HG03095 (cell line): ENCODE data around the gene NRG3.

Experiments used
- ATAC-seq: cut with Tn5 transposase; IDR thresholded peaks from one replicate; pipeline ENCODE4 v1.9.1; 2021; ENCODE audit warnings: moderate library complexity; ENCODE audit not compliant: unreplicated experiment

NRG3 gene

GRCh38 chr10:82462910-82463551 is 588.0 kb downstream of the NRG3 start:
- no peak for ATAC-seq

- ATAC-seq: no peak
Observed at GRCh38 chr10:82463614-82464013, 588.6 kb downstream of the NRG3 start.

- no peak for ATAC-seq
Observed at GRCh38 chr10:82464191-82464818, 589.3 kb downstream of the NRG3 start.

GRCh38 chr10:82464966-82465365 is 590.0 kb downstream of the NRG3 start:
- ATAC-seq: no peak

- no peak for ATAC-seq
Observed at GRCh38 chr10:82468453-82468852, 593.5 kb downstream of the NRG3 start.

GRCh38 chr10:82472406-82473335 is 597.7 kb downstream of the NRG3 start:
- no peak for ATAC-seq

- no peak for ATAC-seq
Observed at GRCh38 chr10:82477776-82478175, 602.8 kb downstream of the NRG3 start.

GRCh38 chr10:82492647-82493046 is 617.7 kb downstream of the NRG3 start:
- no peak for ATAC-seq

- no peak for ATAC-seq
Observed at GRCh38 chr10:82496114-82496513, 621.1 kb downstream of the NRG3 start.

GRCh38 chr10:82497439-82497838 is 622.4 kb downstream of the NRG3 start:
- ATAC-seq: no peak

GRCh38 chr10:82498976-82499375 is 624.0 kb downstream of the NRG3 start:
- no peak for ATAC-seq

GRCh38 chr10:82505009-82505408 is 630.0 kb downstream of the NRG3 start:
- no peak for ATAC-seq

GRCh38 chr10:82506680-82507376 is 631.8 kb downstream of the NRG3 start:
- no peak for ATAC-seq

- ATAC-seq: no peak
Observed at GRCh38 chr10:82515256-82515655, 640.3 kb downstream of the NRG3 start.

- no peak for ATAC-seq
Observed at GRCh38 chr10:82529062-82529461, 654.1 kb downstream of the NRG3 start.

- no peak for ATAC-seq
Observed at GRCh38 chr10:82535457-82535856, 660.5 kb downstream of the NRG3 start.

- no peak for ATAC-seq
Observed at GRCh38 chr10:82536668-82537067, 661.7 kb downstream of the NRG3 start.

- ATAC-seq: no peak
Observed at GRCh38 chr10:82538272-82538671, 663.3 kb downstream of the NRG3 start.

GRCh38 chr10:82543631-82544030 is 668.6 kb downstream of the NRG3 start:
- no peak for ATAC-seq

- no peak for ATAC-seq
Observed at GRCh38 chr10:82544377-82544776, 669.4 kb downstream of the NRG3 start.

GRCh38 chr10:82551506-82551905 is 676.5 kb downstream of the NRG3 start:
- ATAC-seq: no peak
